GM18526 (cell line): ENCODE results near the gene BMP6.
A peak's percentile ranks its signal among the peaks of the same experiment; 100 is the strongest.

ENCODE experiments used
- POLR2A ChIP-seq: IDR thresholded peaks from 3 replicates; pipeline ENCODE4 v1.6.1; 2011; ENCODE audit not compliant: insufficient read length; ENCODE audit errors: extremely low read depth

The BMP6 gene

GRCh38 chr6:7888587-7889357 is 162.9 kb downstream of the BMP6 start:
- TF ChIP-seq POLR2A: no peak

GRCh38 chr6:7891078-7891872 is 165.4 kb downstream of the BMP6 start:
- peak; percentile 9 for TF ChIP-seq POLR2A

GRCh38 chr6:7893342-7893741 is 167.4 kb downstream of the BMP6 start:
- no peak for TF ChIP-seq POLR2A

- no peak for TF ChIP-seq POLR2A
Measured at GRCh38 chr6:7894262-7895124, 168.6 kb downstream of the BMP6 start.

GRCh38 chr6:7895125-7895423 is 169.2 kb downstream of the BMP6 start:
- TF ChIP-seq POLR2A: no peak

GRCh38 chr6:7896465-7896987 is 170.6 kb downstream of the BMP6 start:
- TF ChIP-seq POLR2A: no peak

GRCh38 chr6:7897461-7898192 is 171.7 kb downstream of the BMP6 start:
- TF ChIP-seq POLR2A: no peak

GRCh38 chr6:7899101-7899888 is 173.4 kb downstream of the BMP6 start:
- TF ChIP-seq POLR2A: no peak

- no peak for TF ChIP-seq POLR2A
Measured at GRCh38 chr6:7899889-7900213, 174.0 kb downstream of the BMP6 start.

GRCh38 chr6:7900621-7901020 is 174.7 kb downstream of the BMP6 start:
- TF ChIP-seq POLR2A: no peak

- no peak for TF ChIP-seq POLR2A
Measured at GRCh38 chr6:7901056-7901455, 175.2 kb downstream of the BMP6 start.

GRCh38 chr6:7901780-7902179 is 175.9 kb downstream of the BMP6 start:
- no peak for TF ChIP-seq POLR2A

GRCh38 chr6:7902221-7902620 is 176.3 kb downstream of the BMP6 start:
- TF ChIP-seq POLR2A: no peak

- no peak for TF ChIP-seq POLR2A
Measured at GRCh38 chr6:7902867-7903266, 177.0 kb downstream of the BMP6 start.
